Trophoblast cell (in vitro differentiated cells and primary cell): ENCODE measurements around the gene TBCD.
A peak's percentile ranks its signal among the peaks of the same experiment; 100 is the strongest.

Source experiments
- DNase-seq, 2 donors: peaks; one replicate each; pipeline ENCODE4 v3.0.0-alpha.2; 2016
- H2AFZ ChIP-seq: 2 replicates; pipeline ENCODE4 v1.6.1; 2013; ENCODE audit warnings: low read length, moderate library complexity, mild to moderate bottlenecking; ENCODE audit not compliant: insufficient read depth, poor library complexity
- H2AK5ac ChIP-seq: 2 replicates; pipeline ENCODE4 v1.6.1; 2013; ENCODE audit warnings: mild to moderate bottlenecking, low read length
- H2BK120ac ChIP-seq: 2 replicates; pipeline ENCODE4 v1.6.1; 2013; ENCODE audit warnings: low read length, mild to moderate bottlenecking, moderate library complexity; ENCODE audit not compliant: insufficient read depth, poor library complexity
- H2BK12ac ChIP-seq: 2 replicates; pipeline ENCODE4 v1.6.1; 2013; ENCODE audit warnings: mild to moderate bottlenecking, low read length, moderate library complexity
- H2BK5ac ChIP-seq: 2 replicates; pipeline ENCODE4 v1.6.1; 2013; ENCODE audit warnings: low read length, low read depth, moderate library complexity, mild to moderate bottlenecking; ENCODE audit not compliant: poor library complexity
- H3K14ac ChIP-seq: 2 replicates; pipeline ENCODE4 v1.6.1; 2013; ENCODE audit warnings: mild to moderate bottlenecking, low read length
- H3K18ac ChIP-seq: 2 replicates; pipeline ENCODE4 v1.6.1; 2013; ENCODE audit warnings: mild to moderate bottlenecking, low read length
- H3K23ac ChIP-seq: 2 replicates; pipeline ENCODE4 v1.6.1; 2013; ENCODE audit warnings: low read length
- H3K27ac ChIP-seq: 2 replicates; pipeline ENCODE4 v1.5.1; 2013; ENCODE audit warnings: low read depth, mild to moderate bottlenecking, inconsistent platforms, low read length, moderate library complexity
- H3K27me3 ChIP-seq: 2 replicates; pipeline ENCODE4 v1.6.1; 2013; ENCODE audit warnings: inconsistent platforms, mild to moderate bottlenecking, low read length, moderate library complexity; ENCODE audit not compliant: insufficient read depth
- H3K36me3 ChIP-seq, 2 experiments: 1 replicate in 1 of 2; 2 replicates in 1 of 2; pipeline ENCODE4 v1.6.1; 2013; ENCODE audit warnings: low read length in 2 of 2, mild to moderate bottlenecking in 2 of 2, moderate library complexity in 1 of 2; ENCODE audit not compliant: insufficient read depth in 2 of 2, control insufficient read depth in 1 of 2
- H3K4ac ChIP-seq: 2 replicates; pipeline ENCODE4 v1.6.1; 2013; ENCODE audit warnings: low read depth, mild to moderate bottlenecking, low read length, moderate library complexity
- H3K4me1 ChIP-seq, 2 experiments: 1 replicate in 1 of 2; 2 replicates in 1 of 2; pipeline ENCODE4 v1.6.1; 2013; ENCODE audit warnings: low read length in 2 of 2, mild to moderate bottlenecking in 2 of 2, moderate library complexity in 1 of 2; ENCODE audit not compliant: insufficient read depth in 2 of 2, control insufficient read depth in 1 of 2
- H3K4me2 ChIP-seq: 2 replicates; pipeline ENCODE4 v1.6.1; 2013; ENCODE audit warnings: inconsistent platforms, mild to moderate bottlenecking, low read length, moderate library complexity
- H3K4me3 ChIP-seq: 2 replicates; pipeline ENCODE4 v1.5.1; 2013; ENCODE audit warnings: mild to moderate bottlenecking, low read depth, low read length, inconsistent platforms
- H3K79me1 ChIP-seq: one replicate; pipeline ENCODE4 v1.6.1; 2013; ENCODE audit warnings: low read length
- H3K79me2 ChIP-seq: 2 replicates; pipeline ENCODE4 v1.6.1; 2013; ENCODE audit warnings: low read length, mild to moderate bottlenecking; ENCODE audit not compliant: control insufficient read depth, insufficient read depth, poor library complexity
- H3K9ac ChIP-seq: 2 replicates; pipeline ENCODE4 v1.6.1; 2013; ENCODE audit warnings: mild to moderate bottlenecking, low read length
- H3K9me3 ChIP-seq: 2 replicates; pipeline ENCODE4 v1.6.1; 2013; ENCODE audit warnings: low read depth, mild to moderate bottlenecking, control low read depth, inconsistent platforms, low read length; ENCODE audit not compliant: insufficient read depth
- H4K12ac ChIP-seq: 2 replicates; pipeline ENCODE4 v1.6.1; 2013; ENCODE audit warnings: low read depth, mild to moderate bottlenecking, low read length, moderate library complexity
- H4K8ac ChIP-seq: 2 replicates; pipeline ENCODE4 v1.6.1; 2013; ENCODE audit warnings: low read depth, mild to moderate bottlenecking, low read length, moderate library complexity
- H4K91ac ChIP-seq: one replicate; pipeline ENCODE4 v1.6.1; 2013; ENCODE audit warnings: low read depth, mild to moderate bottlenecking, low read length, moderate library complexity
- WGBS: extraction: QIAGEN DNeasy Blood & Tissue Kit; methylation state at CpG from one replicate; pipeline ENCODE4 v1.1.7; 2013; ENCODE audit warnings: missing lambda C conversion rate; ENCODE audit not compliant: insufficient read length, insufficient coverage; ENCODE audit errors: extremely low coverage; 5-methylcytosine and 5-hydroxymethylcytosine counted together

The TBCD gene

DNA sequence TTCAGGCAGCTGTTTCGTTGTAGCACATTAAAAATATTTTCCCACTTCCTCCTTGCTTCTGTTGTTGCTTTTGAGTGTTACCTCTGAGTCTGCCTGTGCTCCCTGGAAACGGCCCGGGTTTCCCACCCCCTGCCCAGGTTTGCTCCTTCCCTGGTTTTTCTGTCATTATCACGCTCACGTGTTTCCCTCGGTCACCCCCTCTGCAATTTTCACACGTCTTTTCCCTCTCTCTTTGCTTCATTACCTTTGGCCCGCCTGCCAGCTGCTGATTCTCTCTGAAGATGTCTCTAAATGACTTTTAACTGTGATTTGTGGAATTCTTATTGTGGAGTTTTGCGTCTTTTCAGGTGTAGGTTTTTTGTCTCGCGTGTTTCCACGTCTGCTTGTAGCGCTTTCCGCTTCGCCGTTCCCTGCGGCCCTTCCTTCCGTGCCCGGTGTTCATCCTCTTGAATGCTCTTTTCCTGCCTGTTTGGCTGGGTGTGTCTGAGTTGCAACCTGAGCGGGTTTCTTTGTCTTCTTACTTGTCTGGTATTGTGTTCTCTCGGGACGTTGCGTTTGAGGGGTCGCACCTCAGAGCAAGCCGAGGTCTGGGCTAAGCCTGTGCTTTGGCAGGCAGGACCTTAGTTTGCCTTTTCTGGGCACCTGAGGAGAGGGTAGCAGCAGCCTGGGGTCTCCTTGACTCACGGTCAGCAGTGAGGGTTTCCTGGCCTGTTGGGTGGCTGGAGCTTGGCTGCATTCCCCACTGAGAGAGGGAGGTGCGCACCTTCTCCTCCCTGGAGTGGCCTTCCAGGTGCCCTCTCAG is 184.3 kb downstream of the TBCD start:
- Histone ChIP-seq H2BK12ac (no peak overlapping the region), H3K9ac (no peak overlapping the region), H3K36me3 (peaks cover 35 to 44% of the 10 kb centered on the region in 2 experiments), H3K4ac (no peak overlapping the region), H3K18ac (peak overlapping the region; percentile 20), H3K14ac (no peak overlapping the region), H4K8ac (no peak overlapping the region), H2BK5ac (no peak overlapping the region), H2BK120ac (no peak overlapping the region), H2AK5ac (no peak overlapping the region), H3K4me3 (no peak overlapping the region), H3K4me2 (no peak overlapping the region), H4K12ac (no peak overlapping the region), H3K79me1 (no peaks in the 10 kb centered on the region), H3K27me3 (no peaks in the 10 kb centered on the region), H2AFZ (no peak overlapping the region), H3K23ac (no peak overlapping the region), H3K79me2 (no peaks in the 10 kb centered on the region), H4K91ac (no peak overlapping the region), H3K27ac (no peak overlapping the region), H3K9me3 (peaks cover 4% of the 10 kb centered on the region), H3K4me1 (no peaks in the 10 kb centered on the region)
- no peak for DNase-seq
- no CpG with 5 or more reads among the region's 27 CpGs for WGBS

DNA sequence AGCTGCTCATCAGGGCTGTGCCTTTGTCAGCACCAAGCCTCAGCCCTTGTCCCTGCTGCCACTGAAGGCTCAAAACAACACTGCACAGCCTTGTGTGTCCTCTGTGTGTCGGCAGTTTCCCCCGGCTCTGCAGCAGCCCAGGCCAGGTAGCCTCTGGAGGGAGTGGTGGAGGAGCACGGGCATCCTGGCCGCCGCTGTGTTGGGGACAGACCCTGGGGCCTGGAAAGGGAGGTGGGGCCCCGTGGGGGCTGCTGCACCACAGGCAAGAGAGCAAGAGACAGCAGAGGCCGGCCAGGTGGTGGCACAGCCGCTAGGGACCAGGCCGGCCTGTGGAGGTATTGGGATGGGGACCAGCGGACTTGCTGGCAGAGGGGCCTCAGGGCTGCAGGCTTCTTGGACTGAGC is 184.9 kb downstream of the TBCD start:
- no peaks in the 10 kb centered on the region for H3K27me3 ChIP-seq

DNA sequence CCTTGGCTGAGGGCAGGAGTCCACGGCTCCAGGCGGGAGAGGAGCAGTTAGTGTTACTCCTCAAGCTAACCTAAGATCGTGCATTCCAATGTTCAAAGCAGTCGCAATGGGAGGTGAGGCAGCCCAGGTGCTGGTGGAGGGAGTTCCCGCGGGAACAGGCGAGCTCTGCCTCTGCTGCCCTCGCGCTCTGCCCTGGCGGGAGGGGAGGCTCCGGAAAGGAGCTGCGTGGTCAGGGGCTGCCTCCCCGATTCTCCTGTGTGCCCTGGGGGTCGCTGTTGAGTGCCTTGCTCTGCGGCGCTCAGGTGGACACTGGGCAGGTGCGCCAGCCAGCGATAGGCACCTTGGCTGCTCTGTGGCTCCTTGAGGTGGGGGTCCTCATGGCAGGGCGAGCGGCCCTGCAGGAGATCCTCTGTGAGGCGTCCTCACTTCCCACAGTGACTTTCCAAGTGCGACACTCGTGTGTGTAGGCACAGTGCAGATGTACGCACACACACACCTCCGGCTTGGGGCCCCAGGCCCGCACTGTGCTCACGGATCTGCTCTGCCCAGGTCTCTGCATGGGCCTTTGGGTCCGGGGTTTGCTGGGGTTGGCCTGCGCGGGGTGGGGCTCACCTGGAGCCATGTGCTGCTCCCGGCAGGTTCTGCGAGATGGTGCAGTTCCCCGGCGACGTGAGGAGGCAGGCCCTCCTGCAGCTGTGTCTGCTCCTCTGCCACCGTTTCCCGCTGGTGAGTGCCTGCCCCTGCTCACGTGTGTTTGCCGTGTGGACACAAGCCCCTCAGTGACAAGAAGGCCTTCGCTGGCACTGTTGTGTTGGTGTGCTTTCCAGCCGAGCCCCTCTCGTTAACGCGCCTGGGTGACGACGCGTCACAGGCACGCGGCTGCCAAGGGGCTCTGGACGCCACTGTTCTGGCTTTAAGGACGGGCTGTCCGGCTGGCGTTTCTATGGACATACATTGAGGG is 185.8 kb downstream of the TBCD start:
- no CpG with 5 or more reads among the region's 53 CpGs for WGBS

More for the DNA sequence above, 184.9 kb downstream of the TBCD start:
- no peak overlapping the region for H3K4me2 ChIP-seq
- no peak overlapping the region for H3K4ac ChIP-seq
- H3K27ac ChIP-seq = no peak overlapping the region
- no peak overlapping the region for H2BK120ac ChIP-seq
- no CpG with 5 or more reads among the region's 10 CpGs for WGBS
- H3K9ac ChIP-seq = no peak overlapping the region
- H4K12ac ChIP-seq = no peak overlapping the region
- H4K8ac ChIP-seq = no peak overlapping the region
- H3K36me3 ChIP-seq = peaks cover 36 to 47% of the 10 kb centered on the region in 2 experiments
- no peak overlapping the region for H3K23ac ChIP-seq
- peaks cover 4% of the 10 kb centered on the region for H3K9me3 ChIP-seq
- no peak overlapping the region for H2BK12ac ChIP-seq
- DNase-seq = no peak
- no peak overlapping the region for H2BK5ac ChIP-seq
- H3K14ac ChIP-seq = no peak overlapping the region
- no peak overlapping the region for H3K4me3 ChIP-seq
- no peak overlapping the region for H4K91ac ChIP-seq
- no peaks in the 10 kb centered on the region for H3K79me2 ChIP-seq
- no peaks in the 10 kb centered on the region for H3K79me1 ChIP-seq
- peak overlapping the region; percentile 20 for H3K18ac ChIP-seq
- H2AFZ ChIP-seq = no peak overlapping the region
- H2AK5ac ChIP-seq = no peak overlapping the region
- no peaks in the 10 kb centered on the region for H3K4me1 ChIP-seq

DNA sequence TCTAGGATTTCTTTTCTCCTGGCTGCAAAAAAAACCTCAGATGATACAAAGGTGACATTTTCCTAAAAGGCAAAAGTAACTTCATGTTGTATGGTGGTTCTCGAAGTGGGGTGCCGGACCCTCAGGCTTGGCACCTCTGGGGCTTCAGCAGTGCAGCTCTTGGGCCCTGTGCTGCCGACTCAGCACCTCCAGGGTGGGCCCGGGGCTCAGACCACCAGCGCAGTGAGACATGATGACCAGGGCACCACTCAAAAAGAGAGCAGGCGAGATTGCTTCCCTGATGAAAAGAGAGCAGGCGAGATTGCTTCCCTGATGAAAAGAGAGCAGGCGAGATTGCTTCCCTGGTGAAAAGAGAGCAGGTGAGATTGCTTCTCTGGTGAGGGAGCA is 186.6 kb downstream of the TBCD start:
- H3K9me3 ChIP-seq = peaks cover 11% of the 10 kb centered on the region
- DNase-seq = no peak
- H3K79me2 ChIP-seq = no peaks in the 10 kb centered on the region
- no peak overlapping the region for H2BK5ac ChIP-seq
- WGBS = no CpG with 5 or more reads among the region's 8 CpGs
- H3K4me1 ChIP-seq = no peaks in the 10 kb centered on the region
- H3K4me3 ChIP-seq = no peak overlapping the region
- no peak overlapping the region for H2BK12ac ChIP-seq
- H3K4me2 ChIP-seq = no peak overlapping the region
- peaks cover 47 to 55% of the 10 kb centered on the region in 2 experiments for H3K36me3 ChIP-seq
- no peak overlapping the region for H4K91ac ChIP-seq
- H3K9ac ChIP-seq = no peak overlapping the region
- no peaks in the 10 kb centered on the region for H3K27me3 ChIP-seq
- no peak overlapping the region for H2BK120ac ChIP-seq
- H4K12ac ChIP-seq = no peak overlapping the region
- no peak overlapping the region for H2AK5ac ChIP-seq
- no peak overlapping the region for H3K4ac ChIP-seq
- no peak overlapping the region for H3K14ac ChIP-seq
- no peak overlapping the region for H3K27ac ChIP-seq
- no peak overlapping the region for H4K8ac ChIP-seq
- H3K79me1 ChIP-seq = no peaks in the 10 kb centered on the region
- no peak overlapping the region for H3K18ac ChIP-seq
- no peak overlapping the region for H2AFZ ChIP-seq
- no peak overlapping the region for H3K23ac ChIP-seq

More for the DNA sequence above, 185.8 kb downstream of the TBCD start:
- no peak overlapping the region for H4K91ac ChIP-seq
- no peak overlapping the region for H2AK5ac ChIP-seq
- H3K18ac ChIP-seq = no peak overlapping the region
- peaks cover 43 to 50% of the 10 kb centered on the region in 2 experiments for H3K36me3 ChIP-seq
- H3K4me2 ChIP-seq = no peak overlapping the region
- H2BK120ac ChIP-seq = no peak overlapping the region
- H4K8ac ChIP-seq = no peak overlapping the region
- H3K27ac ChIP-seq = no peak overlapping the region
- no peak overlapping the region for H4K12ac ChIP-seq
- no peak overlapping the region for H3K23ac ChIP-seq
- no peak overlapping the region for H3K14ac ChIP-seq
- no peaks in the 10 kb centered on the region for H3K79me1 ChIP-seq
- DNase-seq = no peak
- H3K79me2 ChIP-seq = no peaks in the 10 kb centered on the region
- H2AFZ ChIP-seq = no peak overlapping the region
- peaks cover 5% of the 10 kb centered on the region for H3K9me3 ChIP-seq
- H2BK12ac ChIP-seq = no peak overlapping the region
- H2BK5ac ChIP-seq = no peak overlapping the region
- no peak overlapping the region for H3K4ac ChIP-seq
- no peak overlapping the region for H3K4me3 ChIP-seq
- no peaks in the 10 kb centered on the region for H3K27me3 ChIP-seq
- no peaks in the 10 kb centered on the region for H3K4me1 ChIP-seq
- H3K9ac ChIP-seq = no peak overlapping the region
